Kidney capillary endothelial cell (primary cell): ENCODE measurements around the gene ACSF3.
"Not testable (repeated sequence)": the region's sequence is repeated elsewhere in the genome, so short reads cannot be mapped to it uniquely, and the experiment has no call there.

Experiments used
- DNase-seq: peaks from one replicate; pipeline ENCODE4 v3.0.0-alpha.2; 2018; ENCODE audit warnings: low spot score

ACSF3 gene

DNA sequence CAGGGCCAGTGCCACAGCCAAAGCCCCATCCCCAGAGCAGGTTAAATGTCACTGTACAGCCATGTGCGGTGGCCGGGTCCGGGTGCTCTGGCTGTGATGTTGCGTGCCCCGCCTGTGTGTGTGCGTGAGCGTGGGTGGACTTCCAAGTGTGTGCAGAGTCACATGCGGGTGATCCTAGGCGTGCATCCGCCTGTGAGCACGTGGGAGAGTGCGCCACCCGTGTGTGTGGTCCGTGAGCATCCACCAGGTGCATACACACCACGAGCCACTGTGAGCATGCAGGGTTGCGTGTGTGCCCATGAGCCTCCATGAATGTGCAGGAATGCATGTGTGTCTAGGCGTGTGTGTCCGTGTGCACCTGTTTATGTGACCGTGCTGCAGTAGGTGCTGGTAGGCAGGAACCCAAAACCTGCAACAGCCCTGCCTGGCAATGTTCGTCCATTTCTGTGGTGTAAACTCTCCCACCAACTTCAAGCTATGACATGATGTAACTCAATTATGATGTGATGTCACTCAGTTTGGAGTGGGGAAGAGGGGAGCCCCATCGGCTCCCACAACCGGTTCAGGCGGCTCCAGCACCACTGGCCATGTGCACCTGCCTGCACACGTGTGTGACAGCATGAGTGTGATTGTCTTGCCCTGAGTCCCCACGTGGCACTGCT lies 37.6 kb upstream of the ACSF3 start:
- no peak for DNase-seq

- DNase-seq = no peak
These were observed 37.1 kb upstream of the ACSF3 start for GRCh38 chr16:89056592-89056991.

DNA sequence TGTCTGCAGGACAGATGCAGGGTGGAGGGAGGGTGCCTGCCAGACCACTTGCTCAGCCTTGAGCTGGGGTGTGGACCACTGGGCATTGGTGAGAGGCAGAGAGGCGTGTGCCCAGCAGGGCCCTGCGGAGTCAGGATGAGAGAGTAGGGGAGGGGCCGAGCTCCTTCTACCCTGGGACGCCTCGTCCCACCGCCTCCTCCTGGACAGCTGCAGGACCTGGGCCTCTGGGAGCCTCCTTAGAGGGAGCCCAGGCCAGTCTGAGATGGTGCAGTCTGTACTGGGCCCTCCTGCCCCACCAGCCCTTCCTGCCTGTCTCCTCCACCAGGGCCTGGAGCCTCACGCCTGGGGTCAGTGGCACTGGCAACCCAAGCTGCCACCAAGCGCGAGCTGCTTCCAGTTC lies 35.9 kb upstream of the ACSF3 start:
- no peak for DNase-seq

DNA sequence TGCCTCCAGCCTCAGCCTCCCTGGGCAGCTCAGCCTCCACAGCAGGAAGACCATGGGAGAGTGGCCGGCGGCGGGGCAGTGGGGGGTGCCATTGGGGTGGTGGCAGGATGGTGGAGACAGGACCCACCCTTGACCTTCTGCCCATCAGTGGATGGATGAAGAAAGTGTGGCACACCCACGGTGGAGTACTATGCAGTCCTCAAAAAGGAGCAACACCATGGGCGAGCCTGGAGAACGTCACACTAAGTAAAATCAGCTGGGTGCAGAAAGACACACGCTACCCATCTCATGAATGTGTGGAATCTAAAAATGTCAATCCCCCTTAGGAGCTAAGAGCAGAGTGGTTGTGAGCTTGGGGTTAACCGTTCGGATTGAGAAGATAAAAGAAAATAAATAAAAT lies 34.8 kb upstream of the ACSF3 start:
- DNase-seq = no peak

- DNase-seq = no peak
These were observed 33.4 kb upstream of the ACSF3 start for GRCh38 chr16:89060207-89060794.

- no peak for DNase-seq
These were observed 32.6 kb upstream of the ACSF3 start for GRCh38 chr16:89061086-89061485.

- DNase-seq = no peak
These were observed 31.9 kb upstream of the ACSF3 start for GRCh38 chr16:89061590-89062380.

GRCh38 chr16:89062389-89063345 lies 31.0 kb upstream of the ACSF3 start:
- no peak for DNase-seq

GRCh38 chr16:89063768-89064320 lies 29.8 kb upstream of the ACSF3 start:
- no peak for DNase-seq

DNA sequence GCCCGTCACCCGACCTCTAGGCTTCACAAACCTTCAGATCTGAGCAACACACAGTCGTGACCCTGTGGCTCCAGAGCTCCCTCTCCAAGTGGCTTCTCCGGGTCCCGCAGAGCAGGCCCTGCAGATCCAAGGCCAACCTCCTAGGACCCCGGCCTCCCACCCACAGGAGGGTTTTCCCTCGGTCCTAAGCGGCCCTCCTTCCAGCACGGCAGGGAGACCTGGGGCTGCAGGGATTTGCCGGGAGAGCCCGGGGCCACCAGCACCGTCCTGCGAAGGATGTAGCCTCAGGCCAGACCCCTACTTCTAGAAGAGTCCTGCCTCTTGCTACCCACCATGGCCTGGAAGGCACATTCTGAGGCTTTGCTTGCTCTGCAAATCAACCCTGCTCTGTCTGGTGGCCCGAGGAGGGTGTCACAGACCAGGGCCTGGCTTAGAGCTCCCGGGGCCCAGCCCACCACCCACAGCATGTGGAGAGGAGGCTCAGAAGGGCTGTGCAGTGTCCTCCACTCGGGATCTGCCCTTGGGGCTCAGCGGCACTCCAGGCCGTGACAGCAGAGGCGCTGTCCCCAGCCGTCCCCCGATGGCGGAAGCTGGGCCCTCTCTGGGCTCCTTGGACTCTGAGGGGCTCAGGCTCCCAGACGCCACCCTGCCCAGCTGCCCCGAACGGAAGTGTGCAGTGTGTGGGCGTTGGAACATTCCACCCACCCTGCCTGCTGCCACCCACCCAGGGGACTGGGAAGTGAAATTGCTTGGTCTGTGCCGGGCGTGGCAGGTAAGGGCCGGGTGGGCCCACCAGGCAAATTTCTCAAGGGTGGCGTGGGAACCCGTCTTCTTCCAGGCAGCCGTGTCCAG lies 28.8 kb upstream of the ACSF3 start:
- DNase-seq = no peak

DNA sequence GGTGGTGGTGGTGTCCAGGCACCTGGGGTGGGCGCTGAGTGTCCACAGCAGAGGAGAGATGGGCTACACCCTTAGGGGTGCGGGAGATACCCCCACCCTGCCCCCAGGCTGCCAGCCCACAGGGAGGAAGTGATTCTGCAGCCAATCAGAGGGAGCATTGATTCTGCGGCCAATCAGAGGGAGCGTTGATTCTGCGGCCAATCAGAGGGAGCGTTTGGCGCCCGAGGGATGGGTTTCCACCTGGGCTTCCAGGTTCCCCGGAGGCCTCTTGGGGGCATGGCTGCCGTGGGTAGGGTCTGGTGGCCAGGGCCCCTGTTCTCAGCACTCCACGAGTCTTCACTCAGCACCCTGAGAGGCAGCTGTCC lies 28.2 kb upstream of the ACSF3 start:
- no peak for DNase-seq

- DNase-seq = no peak
These were observed 26.9 kb upstream of the ACSF3 start for GRCh38 chr16:89066721-89067120.

- no peak for DNase-seq
These were observed 25.8 kb upstream of the ACSF3 start for GRCh38 chr16:89067677-89068443.

DNA sequence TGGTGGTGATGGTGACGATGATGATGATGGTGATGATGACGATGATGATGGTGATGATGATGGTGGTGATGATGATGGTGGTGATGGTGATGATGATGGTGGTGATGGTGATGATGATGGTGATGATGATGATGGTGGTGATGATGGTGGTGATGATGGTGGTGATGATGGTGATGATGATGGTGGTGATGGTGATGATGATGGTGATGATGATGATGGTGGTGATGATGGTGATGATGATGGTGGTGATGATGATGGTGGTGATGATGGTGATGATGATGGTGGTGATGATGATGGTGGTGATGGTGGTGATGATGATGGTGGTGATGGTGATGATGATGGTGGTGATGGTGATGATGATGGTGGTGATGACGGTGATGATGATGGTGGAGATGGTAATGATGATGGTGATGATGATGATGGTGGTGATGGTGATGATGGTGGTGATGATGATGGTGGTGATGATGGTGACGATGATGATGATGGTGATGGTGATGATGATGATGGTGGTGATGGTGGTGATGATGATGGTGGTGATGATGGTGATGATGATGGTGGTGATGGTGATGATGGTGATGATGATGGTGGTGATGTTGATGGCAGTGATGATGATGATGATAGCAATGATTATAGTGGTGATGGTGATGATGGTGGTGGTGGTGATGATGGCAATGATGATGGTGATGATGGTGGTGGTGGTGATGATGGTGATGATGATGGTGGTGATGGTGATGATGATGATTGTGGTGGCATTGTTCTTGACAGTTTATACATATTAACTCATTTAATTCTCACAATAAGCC lies 24.6 kb upstream of the ACSF3 start:
- DNase-seq = not testable (repeated sequence)

- DNase-seq = no peak
These were observed 23.7 kb upstream of the ACSF3 start for GRCh38 chr16:89069920-89070319.

- no peak for DNase-seq
These were observed 23.1 kb upstream of the ACSF3 start for GRCh38 chr16:89070590-89070989.

- DNase-seq = no peak
These were observed 21.7 kb upstream of the ACSF3 start for GRCh38 chr16:89071686-89072547.

DNA sequence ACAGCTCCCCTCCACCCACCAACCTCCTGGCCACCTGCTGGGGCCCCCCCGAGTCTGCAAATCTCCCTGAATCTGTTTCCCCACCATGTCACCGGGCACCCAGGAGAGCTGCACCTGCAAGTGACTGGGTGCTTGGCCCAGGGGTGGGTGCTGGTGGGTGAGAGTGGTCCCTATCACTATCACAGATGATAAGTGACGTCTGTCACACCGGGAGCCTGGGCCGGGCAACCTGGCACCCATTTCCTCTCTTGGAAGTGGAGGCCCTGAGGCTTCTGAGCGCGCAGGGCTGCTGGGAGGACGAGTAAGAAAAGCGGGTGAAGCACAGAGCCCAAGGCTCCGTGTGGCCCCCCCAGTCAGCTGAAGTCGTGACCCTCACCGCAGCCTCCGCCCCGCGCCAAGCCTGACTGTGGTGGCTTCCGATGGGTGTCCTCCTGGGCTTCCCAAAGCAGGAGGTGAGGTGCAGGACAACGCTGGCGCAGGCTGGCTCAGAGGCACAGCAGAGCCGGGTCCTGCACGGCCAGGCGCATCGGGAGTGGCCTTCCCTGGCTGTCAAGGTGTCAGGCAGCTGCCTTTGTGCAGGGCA lies 21.0 kb upstream of the ACSF3 start:
- DNase-seq = no peak
